ENCODE measurements around the gene LRP5.

GRCh38 chr11:68392822-68393221 is 80.4 kb downstream of the LRP5 start:
- TF ChIP-seq GATA2 (IDR thresholded peaks at IDR 0.05; ENCODE audit: low read depth, low read length) = no peak
- TF ChIP-seq GATA3 (IDR thresholded peaks at IDR 0.05; ENCODE audit: low read depth, low read length) = no peak

Data from SH-SY5Y (cell line).